GM21526 (cell line): ENCODE data around the gene CITED1.
"Not testable (repeated sequence)": the region's sequence is repeated elsewhere in the genome, so short reads cannot be mapped to it uniquely, and the experiment has no call there.

Experiments used
- ATAC-seq: cut with Tn5 transposase; IDR thresholded peaks from one replicate; pipeline ENCODE4 v1.9.1; 2021; ENCODE audit warnings: moderate library complexity; ENCODE audit not compliant: unreplicated experiment, low FRiP score

The CITED1 gene, protein sequence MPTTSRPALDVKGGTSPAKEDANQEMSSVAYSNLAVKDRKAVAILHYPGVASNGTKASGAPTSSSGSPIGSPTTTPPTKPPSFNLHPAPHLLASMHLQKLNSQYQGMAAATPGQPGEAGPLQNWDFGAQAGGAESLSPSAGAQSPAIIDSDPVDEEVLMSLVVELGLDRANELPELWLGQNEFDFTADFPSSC

DNA sequence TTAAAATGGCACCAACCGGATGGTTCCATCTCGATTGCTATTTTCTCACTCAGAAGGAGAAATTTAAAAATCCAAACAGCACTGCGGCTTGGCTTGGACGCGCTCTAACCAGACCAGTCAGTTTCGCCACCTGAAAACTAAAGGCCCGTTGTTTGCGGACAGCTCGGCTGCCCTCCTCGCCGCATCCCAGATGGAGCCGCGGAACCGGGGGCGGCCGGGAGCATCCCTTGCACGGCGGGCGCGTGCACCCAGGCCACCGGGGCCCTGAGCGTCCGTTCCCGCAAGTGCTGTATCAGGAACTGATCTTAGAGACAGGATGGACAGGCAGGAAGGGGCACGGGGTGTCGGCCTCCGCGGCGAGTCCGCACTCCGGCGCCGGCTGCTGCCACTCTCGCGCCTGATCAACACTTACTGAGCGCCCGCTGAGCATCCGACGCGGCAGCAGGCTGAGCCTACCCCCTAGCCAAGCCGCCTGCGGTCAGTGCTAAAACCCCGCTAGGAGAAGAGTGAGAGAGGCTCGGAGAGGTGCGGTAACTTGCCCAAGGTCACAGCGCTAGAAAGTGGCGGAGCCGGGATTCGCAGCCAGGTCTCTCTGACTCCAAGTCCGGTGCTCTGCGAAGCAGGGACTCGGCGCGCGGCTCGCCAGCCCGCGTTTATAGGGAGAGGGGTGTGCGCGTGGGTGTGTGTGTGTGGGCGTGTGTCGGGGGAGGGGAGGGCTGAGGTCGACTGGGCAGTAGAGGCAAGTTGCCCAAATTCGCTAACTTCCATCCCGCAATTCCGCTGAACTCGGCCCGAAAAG, at the start of gene CITED1:
Gene CITED1 (minus strand): TSS at position 629 of the 799 bp plus-strand sequence. CDS start 3,045 bp downstream, outside the sequence.
- no peak for ATAC-seq

DNA sequence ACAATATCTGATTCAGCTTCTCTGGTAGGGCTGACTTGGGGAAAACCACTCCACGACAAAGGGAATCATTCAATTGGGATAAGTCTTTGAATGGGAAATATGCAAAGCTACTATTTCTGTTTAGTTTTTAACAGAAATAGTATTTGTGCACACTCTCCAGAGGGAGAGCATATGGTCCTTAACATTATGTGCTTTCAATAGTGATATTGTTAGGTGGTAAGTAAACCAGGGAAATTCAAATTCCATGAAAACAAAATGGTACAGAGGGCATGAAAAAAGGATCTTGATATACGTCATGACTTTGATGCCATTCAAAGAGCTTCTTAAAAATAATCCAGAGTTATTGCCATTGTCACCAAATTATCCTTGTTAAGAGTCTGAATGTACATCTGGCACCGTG, 47.1 kb upstream of the CITED1 start:
- ATAC-seq = no peak

DNA sequence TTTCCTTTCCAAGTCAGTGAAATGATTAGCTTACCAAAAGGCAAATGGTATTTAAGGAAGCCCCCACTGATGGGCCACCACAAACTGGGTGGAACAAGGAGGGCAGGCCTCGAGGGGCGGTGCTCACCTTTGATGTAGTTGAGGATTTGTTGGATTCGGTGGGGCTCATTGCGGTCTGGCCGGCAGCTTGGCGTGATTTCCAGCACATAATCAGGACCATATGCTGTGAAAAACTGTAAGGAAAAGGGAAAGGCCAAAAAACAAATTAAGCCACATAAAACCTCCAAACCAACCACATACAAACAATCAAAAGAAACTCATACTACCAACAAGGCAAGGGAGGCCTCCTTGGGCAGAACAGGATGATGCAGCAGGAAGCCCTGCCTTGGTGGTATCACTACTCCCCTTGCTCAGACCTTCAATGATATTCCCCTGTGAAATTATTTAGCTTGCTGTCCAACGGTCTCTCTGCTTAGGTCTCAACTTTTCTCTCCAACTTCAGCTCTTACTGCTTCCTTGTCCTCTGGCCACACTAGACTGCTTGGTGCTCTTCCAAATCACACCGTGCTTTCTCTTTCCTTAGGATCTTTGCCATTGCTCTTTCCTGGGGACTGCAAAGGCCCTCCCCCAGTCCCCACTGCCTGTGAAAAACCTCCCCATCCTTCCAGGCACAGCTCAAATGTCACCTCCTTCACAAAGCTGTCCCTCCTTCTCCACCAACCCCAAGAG, 46.1 kb upstream of the CITED1 start:
- ATAC-seq = no peak

DNA sequence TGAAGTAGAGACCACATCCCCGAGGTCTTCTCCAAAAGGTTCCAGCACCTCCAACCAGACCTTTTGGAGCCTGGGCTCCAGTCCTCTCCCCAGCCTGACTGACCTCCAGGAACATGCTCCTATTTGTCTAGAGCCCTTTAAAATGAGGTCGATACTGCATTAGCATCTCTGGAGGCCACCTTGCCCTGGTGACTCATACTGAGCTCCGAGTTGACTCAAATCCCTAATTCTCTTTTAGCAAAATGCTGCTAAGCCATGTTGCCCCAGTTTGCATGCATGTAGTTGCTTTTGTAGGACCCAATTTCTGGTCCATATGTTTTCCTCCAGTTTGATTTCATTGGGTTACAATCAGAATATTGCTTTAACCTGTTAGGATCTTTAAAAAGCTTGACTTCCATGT, 43.5 kb upstream of the CITED1 start:
- ATAC-seq = peak; percentile 91

DNA sequence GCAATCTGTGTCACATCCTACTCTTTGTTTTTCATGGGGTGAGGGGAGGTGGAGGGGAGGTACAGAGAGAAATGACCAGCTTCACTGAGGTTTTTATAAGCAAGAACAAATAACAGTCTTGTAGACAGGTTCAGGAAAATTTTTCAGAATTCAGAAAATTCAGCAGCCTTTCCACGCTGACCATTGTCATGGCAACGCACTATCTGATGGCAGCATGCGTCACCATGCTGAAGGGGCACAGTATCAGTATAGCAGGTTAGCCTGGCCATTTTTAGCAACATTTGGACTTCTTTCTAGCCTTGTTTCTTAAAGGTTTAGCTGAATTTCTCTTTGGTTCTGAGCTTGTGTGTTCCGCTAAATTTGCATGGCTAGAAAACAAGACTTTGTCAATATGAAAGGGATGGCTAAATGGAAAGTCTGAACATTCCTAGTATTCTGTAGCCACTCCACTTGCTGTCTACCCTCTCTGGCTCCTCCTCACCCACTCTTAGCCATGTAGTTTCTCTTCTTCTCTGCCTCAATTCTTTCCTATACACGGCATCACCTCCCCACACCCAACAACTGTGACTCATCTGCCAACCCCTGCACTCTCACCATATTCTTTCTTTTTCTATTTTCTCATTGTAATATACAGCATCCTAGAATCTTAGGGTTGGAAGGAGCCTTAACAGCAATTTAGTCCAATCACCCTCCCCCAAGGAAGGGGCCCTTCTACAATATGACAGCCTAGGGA, 42.7 kb upstream of the CITED1 start:
- ATAC-seq = no peak

DNA sequence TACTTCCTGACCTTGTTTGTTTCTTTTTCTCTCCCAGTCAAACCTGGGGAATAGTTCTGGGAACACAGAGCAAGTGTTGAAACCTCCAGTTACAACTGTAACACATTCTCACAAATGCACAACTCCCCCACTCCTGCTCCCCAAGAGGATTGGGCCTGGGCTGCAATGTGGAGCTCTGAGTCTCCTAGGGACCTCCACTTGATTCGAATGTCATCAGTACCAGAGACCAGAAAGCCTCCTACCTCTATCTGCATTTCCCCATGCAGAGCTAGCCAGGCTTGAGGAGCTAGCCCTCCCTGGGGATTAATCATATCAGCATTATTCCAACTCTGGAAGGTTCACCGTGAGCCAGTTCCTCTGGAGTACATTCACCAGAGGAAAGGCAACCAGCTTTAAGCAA, 41.7 kb upstream of the CITED1 start:
- no peak for ATAC-seq

DNA sequence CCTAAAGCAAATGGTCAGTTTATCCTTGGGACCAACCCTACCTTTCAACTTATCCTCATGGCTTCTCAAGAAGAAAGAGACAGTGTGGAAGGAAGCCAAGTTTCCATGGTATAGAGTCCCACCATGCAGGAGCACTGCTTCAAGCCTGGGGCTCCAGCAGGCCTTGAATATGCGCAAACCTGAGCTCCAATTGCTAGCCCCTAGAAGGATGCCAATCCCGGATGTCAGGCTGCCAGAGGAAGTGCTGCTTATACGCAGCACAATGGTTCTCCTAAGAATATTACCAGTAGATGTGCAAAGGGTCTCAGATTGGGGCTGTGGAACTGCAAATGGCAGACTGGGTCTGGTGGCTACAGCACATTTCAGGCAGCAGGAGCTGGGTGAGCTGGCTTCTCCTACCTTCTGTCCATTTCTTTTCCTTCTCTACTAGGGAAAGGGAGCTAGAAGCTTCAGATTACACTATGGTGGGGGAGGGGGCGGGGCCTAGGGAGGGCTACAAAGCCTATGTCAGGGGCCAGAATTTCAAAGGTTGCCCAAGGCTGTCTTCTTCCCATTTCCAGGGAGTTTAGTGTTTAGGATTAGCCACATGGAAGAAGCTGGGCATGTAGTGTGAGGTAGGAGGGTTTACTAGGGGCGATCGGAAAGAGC, 40.7 kb upstream of the CITED1 start:
- no peak for ATAC-seq

DNA sequence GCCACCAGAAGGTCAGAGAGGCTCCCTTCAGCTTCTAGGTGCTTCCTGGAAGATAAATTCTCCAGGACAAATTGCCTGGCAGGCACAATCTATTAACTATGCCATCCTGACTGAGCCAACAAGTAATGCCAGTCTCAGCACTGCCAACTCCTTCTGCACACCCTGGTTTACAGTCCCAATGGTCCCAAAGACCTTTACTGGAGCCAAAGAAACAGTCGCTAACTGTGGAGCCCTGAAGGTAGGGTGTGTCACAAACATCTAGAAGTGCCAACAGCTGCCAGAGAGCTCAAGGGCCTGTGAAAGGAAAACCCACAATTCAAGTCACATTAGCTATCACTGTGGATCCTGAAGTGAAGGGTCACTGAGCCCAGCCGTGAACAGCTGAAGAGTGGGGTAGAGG, 34.9 kb upstream of the CITED1 start:
- no peak for ATAC-seq

DNA sequence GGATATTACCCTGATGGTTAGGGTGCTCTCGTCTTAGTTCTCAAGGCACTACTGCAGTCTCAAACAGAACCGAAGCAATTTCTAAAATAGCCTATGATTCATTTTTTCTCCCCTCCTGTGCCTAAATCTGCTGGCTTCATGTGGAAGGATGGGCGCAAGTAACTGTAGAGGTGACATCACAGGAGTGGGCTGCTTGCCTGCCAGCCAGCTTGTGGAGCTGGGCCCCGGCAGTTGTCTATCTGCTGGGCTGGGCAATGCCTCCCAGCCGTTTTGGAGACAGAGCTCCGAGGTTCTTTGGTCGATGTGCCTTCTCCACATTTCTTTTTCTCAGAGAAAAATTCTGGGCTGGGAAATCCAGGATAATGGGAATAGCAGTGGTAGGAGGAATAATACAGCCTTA, 34.3 kb upstream of the CITED1 start:
- no peak for ATAC-seq

DNA sequence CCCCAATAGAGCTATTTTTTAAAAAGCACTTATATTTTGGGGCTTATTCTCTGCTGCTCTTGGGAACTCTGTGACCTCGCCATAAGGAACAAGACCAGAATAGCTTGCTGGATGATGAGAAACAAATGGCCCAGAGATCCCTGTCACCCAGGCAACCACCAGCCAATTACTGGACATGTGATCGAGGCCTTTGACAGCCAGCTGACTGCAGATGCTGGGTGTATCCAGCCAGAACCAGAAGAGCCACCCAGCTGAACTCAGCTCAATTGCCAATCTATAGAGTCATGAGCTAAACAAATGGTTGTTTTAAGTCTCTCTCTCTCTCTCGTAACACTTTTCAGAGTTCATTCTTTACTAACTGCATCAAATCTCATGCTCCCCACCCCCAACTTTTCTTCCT, 24.4 kb upstream of the CITED1 start:
- no peak for ATAC-seq

DNA sequence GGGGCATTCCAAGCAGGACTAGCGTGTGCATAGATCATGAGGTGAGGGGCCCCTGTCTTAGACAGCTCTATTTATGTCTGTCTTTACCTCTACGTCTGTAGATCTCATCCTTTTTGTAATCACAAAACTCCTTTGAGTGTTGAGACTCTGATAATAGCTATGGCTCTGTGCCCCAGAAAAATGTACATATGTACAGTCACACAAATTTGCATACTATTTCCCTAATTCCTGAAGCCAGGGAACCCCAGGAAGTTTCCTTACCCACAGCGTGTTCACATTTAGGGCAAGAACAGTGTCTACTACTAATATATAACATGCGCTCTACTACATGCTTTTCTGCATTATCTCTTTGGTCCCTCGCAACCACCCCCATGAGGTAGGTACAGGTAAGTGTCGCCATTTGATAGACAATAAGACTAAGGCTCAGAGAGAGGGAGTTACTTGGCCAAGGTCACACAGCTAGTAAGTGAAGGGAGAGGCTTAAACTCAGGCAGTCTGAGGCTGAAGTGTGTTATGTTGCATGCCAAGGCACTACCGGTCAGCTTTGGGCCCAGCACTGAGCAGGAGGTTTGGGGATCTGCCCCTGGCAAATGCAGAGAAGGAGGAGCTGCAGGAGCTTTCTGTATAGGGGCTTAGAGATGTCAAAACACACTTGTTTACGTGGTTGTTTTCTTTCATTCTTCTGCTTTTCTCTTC, 21.0 kb upstream of the CITED1 start:
- ATAC-seq = no peak

DNA sequence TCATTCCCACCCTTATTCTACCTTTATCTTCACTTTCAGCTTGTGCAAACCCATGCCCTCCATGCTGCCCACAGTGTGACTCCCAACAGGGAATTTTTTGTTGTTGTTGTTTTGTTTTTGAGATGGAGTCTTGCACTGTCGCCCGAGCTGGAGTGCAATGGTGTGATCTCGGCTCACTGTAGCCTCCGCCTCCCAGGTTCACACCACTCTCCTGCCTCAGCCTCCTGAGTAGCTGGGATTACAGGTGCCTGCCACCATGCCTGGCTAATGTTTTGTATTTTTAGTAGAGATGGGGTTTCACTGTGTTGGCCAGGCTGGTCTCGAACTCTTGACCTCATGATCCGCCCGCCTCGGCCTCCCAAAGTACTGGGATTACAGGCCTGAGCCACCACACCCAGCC, 13.9 kb upstream of the CITED1 start:
- not testable (repeated sequence) for ATAC-seq

DNA sequence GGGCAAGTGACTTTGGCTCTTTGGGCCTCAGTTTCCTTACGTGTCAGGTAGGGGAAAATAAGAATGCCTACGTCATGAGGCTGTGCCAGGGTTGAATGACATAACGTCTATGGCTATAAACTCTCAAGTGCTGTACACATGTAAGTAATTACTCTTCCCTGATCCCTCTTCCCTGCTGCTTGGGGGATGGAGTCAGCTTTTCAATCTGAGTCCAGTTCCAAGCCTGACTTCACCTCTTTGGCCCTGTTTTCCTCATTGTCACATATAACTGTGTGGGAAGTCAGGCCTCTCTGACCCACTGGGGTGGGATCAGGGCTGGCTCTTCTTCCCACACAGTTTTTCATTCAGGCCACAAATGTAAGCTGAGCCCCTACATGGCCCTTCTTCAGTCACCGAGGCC, 11.4 kb upstream of the CITED1 start:
- ATAC-seq = no peak

DNA sequence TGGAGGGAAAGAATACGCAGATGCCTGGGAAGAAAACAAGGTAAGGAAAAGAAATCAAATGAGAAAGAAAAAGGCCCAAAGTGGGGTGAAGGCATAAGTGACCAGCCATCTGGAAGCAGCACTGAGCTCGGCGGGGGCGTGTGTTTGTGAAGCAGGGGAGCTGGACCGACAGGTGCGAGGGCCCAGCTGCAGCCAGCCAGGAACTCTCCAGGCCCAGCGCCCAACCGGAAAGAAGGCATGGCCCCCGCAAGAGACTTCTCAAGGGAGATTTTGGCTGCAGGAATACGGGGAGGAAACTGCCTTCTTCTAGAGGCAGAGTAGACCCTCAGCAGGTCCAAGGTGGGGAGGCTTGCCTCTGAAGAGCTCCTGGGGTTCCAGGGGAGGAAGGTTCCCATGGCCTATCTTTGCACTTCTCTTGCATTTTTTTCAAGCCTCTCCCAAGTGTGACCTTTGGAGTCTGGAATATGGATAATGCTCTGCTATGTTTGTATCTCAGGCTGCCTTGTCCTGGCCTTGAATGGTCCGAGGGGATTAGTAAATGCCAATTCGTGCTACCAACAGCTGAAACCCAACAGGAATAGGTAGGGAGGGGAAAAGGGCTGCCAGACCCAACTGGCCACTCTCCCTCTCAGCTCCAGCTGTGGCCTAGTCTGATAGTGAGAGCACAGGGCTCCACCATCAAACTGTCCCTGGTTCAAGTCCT, 10.8 kb upstream of the CITED1 start:
- no peak for ATAC-seq

DNA sequence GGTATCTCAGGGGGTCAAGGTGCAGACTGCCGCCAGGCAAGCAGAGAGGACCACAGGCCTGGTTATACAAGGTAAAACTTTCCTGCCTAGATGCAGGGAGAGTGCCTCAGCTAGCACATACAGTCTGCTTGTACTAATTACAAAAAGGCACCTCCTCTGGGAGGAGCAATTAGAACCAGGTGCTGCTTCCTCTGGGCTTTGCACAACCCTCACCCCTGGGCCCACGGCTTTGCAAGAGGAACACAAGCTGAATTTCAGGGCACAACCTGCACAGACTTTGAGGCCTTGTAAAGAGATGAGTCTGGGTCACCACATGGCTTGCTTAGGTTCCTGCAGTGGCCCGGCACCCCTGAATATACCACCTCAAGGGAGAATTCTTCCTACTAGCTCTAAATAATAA, 9.2 kb upstream of the CITED1 start:
- ATAC-seq = no peak

DNA sequence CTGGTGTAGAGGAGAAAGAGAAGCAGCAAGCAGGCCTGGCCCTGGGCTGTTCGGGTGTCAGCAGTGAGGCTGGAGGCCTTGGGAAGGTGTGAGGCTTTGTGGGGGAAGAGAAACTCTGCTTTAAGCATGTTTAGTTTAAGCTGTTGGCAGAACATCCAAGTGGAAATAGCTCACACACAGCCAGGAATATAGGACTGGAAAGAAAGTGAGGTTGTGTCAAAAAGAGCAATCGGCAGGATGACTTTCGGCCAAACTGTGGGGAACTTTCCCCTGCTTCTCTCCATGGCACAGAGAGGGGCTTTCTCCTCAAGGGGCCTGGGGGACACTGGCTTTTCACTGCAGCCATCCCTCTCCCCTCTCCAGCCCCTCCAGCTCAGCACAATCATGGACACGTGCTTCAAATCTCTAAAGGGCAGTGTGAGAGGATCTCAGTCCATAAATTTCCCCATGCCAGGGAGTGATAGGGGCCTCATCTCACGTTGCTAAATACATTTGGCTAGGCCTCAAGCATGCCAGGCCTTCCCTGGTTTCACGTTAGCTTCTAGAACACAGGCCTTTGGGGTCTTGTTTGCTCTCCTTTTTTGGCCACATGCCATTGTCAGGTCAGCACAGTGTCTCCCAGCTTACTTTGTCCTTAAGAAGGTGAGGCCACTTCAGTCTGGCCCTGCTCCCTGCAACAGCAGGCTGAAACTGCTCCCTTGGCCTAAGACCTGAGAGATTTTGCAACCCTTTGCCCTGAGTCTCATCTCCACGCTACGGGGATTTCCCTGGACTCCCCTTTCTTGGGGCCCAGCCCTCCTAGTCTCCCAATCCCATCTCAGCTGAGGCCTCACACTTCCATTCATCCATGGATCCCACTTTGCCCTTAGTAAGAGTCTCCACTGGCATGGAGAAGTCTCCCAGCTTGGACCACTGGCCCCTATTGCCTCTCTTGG, 8.3 kb upstream of the CITED1 start:
- no peak for ATAC-seq

DNA sequence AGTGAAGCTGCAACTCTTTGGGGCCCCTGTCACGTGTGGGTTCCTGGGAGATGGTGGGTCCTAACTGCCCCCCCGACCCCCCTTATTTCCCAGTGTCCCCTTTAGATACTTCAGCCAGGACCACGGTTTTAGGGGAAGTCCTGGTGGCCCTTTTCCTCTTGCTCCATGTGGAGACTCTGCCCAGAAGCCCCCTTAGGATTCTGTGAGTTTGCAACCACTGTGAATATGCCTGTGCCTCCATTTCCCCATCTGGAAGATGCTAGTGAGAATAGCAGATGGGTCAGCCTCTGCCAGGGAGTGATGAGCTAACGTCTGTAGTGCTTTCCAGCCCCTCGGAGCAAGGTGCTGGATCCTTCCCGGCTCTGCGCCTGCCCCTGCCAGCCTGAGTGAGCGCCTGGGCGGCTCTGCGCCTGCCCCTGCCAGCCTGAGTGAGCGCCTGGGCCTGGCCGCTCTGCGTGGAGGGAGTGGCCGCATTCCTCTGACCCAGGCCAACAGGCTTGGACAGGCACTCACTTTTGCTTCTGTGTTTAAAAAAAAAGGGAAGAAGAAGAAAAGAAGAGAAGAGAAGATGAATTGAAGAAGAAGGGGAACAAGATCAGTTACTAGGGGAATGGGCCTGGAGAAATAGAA, 6.7 kb upstream of the CITED1 start:
- no peak for ATAC-seq
